Upper lobe of left lung (tissue), 6 donors: ENCODE data around the gene NCK2. TPM values are rescaled to one million over a fixed set of nuclear protein-coding genes. Genes with fewer than 3 reads are reported as not detected.

ENCODE experiments used
- ATAC-seq, 2 donors: fragments of 200-7000 bp; cut with Tn5 transposase; one replicate each; pipeline ENCODE4 v1.9.1; 2022; ENCODE audit warnings: mild to moderate bottlenecking in 2 of 2, moderate library complexity in 2 of 2; ENCODE audit not compliant: low FRiP score in 2 of 2
- DNase-seq, 2 donors: peaks; one replicate each; pipeline ENCODE4 v3.0.0-alpha.2; 2019 to 2020
- H3K27ac ChIP-seq, 4 donors: fragments of 200-600 bp; sonication (generic); one replicate each; pipeline ENCODE4 v1.5.1; 2016 to 2019
- H3K27me3 ChIP-seq, 4 donors: fragments of 200-600 bp; sonication (generic); one replicate each; pipeline ENCODE4 v1.5.1; 2017 to 2019
- H3K36me3 ChIP-seq, 4 donors: fragments of 200-600 bp; sonication (generic); one replicate each; pipeline ENCODE4 v1.5.1; 2016 to 2019
- H3K4me1 ChIP-seq, 4 donors: fragments of 200-600 bp; sonication (generic); one replicate each; pipeline ENCODE4 v1.5.1; 2018 to 2019
- H3K4me3 ChIP-seq, 4 donors: fragments of 200-600 bp; sonication (generic); one replicate each; pipeline ENCODE4 v1.5.1; 2017 to 2019; ENCODE audit warnings: mild to moderate bottlenecking in 2 of 4, moderate library complexity in 1 of 4
- H3K9me3 ChIP-seq, 4 donors: fragments of 200-600 bp; sonication (generic); one replicate each; pipeline ENCODE4 v1.5.1; 2018 to 2019
- CTCF ChIP-seq, 6 experiments: fragments of 450-650 bp in 4 of 6; fragments of 200-600 bp in 2 of 6; sonication (generic) in 2 of 6; IDR thresholded peaks; one replicate each; pipeline ENCODE4 v1.5.1; 2016 to 2019; ENCODE audit warnings: antibody characterized with exemption in 6 of 6
- EP300 ChIP-seq, 4 donors: sonication (generic); formaldehyde crosslinking; IDR thresholded peaks; one replicate each; pipeline ENCODE4 v1.5.1; 2017; ENCODE audit warnings: antibody characterized with exemption in 4 of 4, control low read depth in 2 of 4
- POLR2A ChIP-seq, 4 donors: fragments of 450-650 bp; IDR thresholded peaks; one replicate each; pipeline ENCODE4 v1.5.1; 2016 to 2017; ENCODE audit warnings: antibody characterized with exemption in 4 of 4, mild to moderate bottlenecking in 2 of 4
- POLR2AphosphoS5 ChIP-seq, 2 donors: sonication (generic); formaldehyde crosslinking; IDR thresholded peaks; one replicate each; pipeline ENCODE4 v1.5.1; 2017; ENCODE audit warnings: antibody characterized with exemption in 2 of 2
- WGBS, 2 donors: methylation state at CpG; one replicate each; pipeline ENCODE4 v1.1.5; 2017 to 2018; 5-methylcytosine and 5-hydroxymethylcytosine counted together
- total RNA-seq, 6 donors: library from RNA; depleted of rRNA in 4 of 6; stranded (reverse); fragments of >200 nt in 4 of 6; gene quantifications; one replicate each; pipeline versions ENCODE4 v1.1.0 to v1.2.1, GENCODE V29; 2016 to 2021
- donor health status: DM: no; HTN: no; CAD: no; lungs with moderate emphysema.
- donor health status: DM: no; HTN: yes; CAD: no; lungs with severe emphysema.

Gene NCK2
- total RNA-seq, 6 donors from 2014 or later = 29.3 to 48.6 (median 37.9) TPM

- peaks cover 39 to 48% (median 40%) of the 10 kb centered on the region in 4 donors for H3K4me1 ChIP-seq
- TF ChIP-seq CTCF (IDR thresholded peaks at IDR 0.05) = no peak
- no peak for TF ChIP-seq POLR2AphosphoS5 (IDR thresholded peaks at IDR 0.05)
- TF ChIP-seq POLR2A (IDR thresholded peaks at IDR 0.05) = no peak
- TF ChIP-seq EP300 (IDR thresholded peaks at IDR 0.05) = no peak
- H3K9me3 ChIP-seq = no peaks in the 10 kb centered on the region
- H3K27ac ChIP-seq = peak overlapping the region in 2 of 4 donors; percentile 5 to 85
- DNase-seq (no peak), ATAC-seq (no peak)
- no peak overlapping the region for H3K4me3 ChIP-seq
- no peaks in the 10 kb centered on the region for H3K27me3 ChIP-seq
- 41 to 76% methylated on average over 1 of the region's 1 CpG for WGBS, 2 donors
- H3K36me3 ChIP-seq = no peaks in the 10 kb centered on the region
Measured at GRCh38 chr2:105748566-105748965, 3.9 kb downstream of the NCK2 start.

GRCh38 chr2:105749583-105750400, 5.1 kb downstream of the NCK2 start:
- no peak for DNase-seq
- TF ChIP-seq CTCF (IDR thresholded peaks at IDR 0.05) = no peak
- TF ChIP-seq POLR2AphosphoS5 (IDR thresholded peaks at IDR 0.05) = no peak
- no peak for TF ChIP-seq EP300 (IDR thresholded peaks at IDR 0.05)
- TF ChIP-seq POLR2A (IDR thresholded peaks at IDR 0.05) = no peak

GRCh38 chr2:105750735-105751134, 6.0 kb downstream of the NCK2 start:
- whole genome bisulfite sequencing, 2 donors = 95 to 96% methylated on average over 4 of the region's 4 CpGs
- no peak overlapping the region for H3K4me3 ChIP-seq
- no peaks in the 10 kb centered on the region for H3K9me3 ChIP-seq
- peaks cover 45 to 59% (median 49%) of the 10 kb centered on the region in 4 donors for H3K4me1 ChIP-seq
- H3K36me3 ChIP-seq = no peaks in the 10 kb centered on the region
- no peak for DNase-seq
- ATAC-seq = no peak
- H3K27ac ChIP-seq = peak overlapping the region in 1 of 4 donors; percentile 37
- TF ChIP-seq EP300 (IDR thresholded peaks at IDR 0.05) (no peak), CTCF (IDR thresholded peaks at IDR 0.05) (no peak), POLR2A (IDR thresholded peaks at IDR 0.05) (no peak), POLR2AphosphoS5 (IDR thresholded peaks at IDR 0.05) (no peak)
- H3K27me3 ChIP-seq = no peaks in the 10 kb centered on the region

More at GRCh38 chr2:105749583-105750400, 5.1 kb downstream of the NCK2 start:
- Histone ChIP-seq H3K4me3 (no peak overlapping the region), H3K9me3 (no peaks in the 10 kb centered on the region), H3K27ac (peak overlapping the region in 2 of 4 donors; percentile 37 to 48), H3K27me3 (no peaks in the 10 kb centered on the region), H3K4me1 (peaks cover 38 to 51% (median 40%) of the 10 kb centered on the region in 4 donors), H3K36me3 (no peaks in the 10 kb centered on the region)
- no peak for ATAC-seq
- 84 to 86% methylated on average over 17 to 18 of the region's 18 CpGs for WGBS, 2 donors

GRCh38 chr2:105751272-105751671, 6.6 kb downstream of the NCK2 start:
- no peak for TF ChIP-seq POLR2A (IDR thresholded peaks at IDR 0.05)
- TF ChIP-seq EP300 (IDR thresholded peaks at IDR 0.05) = no peak
- no peak for TF ChIP-seq CTCF (IDR thresholded peaks at IDR 0.05)
- no peak for TF ChIP-seq POLR2AphosphoS5 (IDR thresholded peaks at IDR 0.05)
- no peak overlapping the region for H3K27ac ChIP-seq
- no peaks in the 10 kb centered on the region for H3K36me3 ChIP-seq
- H3K4me3 ChIP-seq = no peak overlapping the region
- 76 to 82% methylated on average over 3 of the region's 3 CpGs for WGBS, 2 donors
- H3K27me3 ChIP-seq = no peaks in the 10 kb centered on the region
- H3K4me1 ChIP-seq = peaks cover 46 to 59% (median 51%) of the 10 kb centered on the region in 4 donors
- no peak for DNase-seq
- ATAC-seq = no peak
- no peaks in the 10 kb centered on the region for H3K9me3 ChIP-seq
